ENCODE data around the gene MED13L.
"Not testable (repeated sequence)": the region's sequence is repeated elsewhere in the genome, so short reads cannot be mapped to it uniquely, and the experiment has no call there.

The MED13L gene

GRCh38 chr12:116150452-116150851 is 127.0 kb downstream of the MED13L start:
- DNase-seq = no peak

GRCh38 chr12:116150001-116150400 is 127.5 kb downstream of the MED13L start:
- no peak for DNase-seq

DNA sequence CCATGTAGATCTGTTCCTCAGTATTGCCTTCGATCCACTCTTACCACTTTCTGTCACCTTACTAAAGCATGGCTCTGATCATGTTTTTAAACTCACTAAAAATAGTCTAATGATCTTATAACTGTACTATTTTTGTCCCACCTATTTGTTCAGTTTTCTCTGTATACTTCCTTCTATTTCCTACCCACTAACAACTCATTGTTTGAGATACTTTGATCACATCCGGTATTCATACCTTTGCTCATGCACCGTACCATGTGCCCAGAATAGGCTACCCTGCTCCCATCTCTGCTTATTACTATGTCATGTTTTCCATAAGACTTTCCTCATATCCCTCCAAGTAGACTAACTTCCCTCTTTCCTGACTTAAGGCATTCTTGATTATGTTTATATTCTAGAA is 128.6 kb downstream of the MED13L start:
- DNase-seq = no peak

- DNase-seq = no peak
These were observed 131.1 kb downstream of the MED13L start for GRCh38 chr12:116146386-116146785.

GRCh38 chr12:116145451-116145850 is 132.0 kb downstream of the MED13L start:
- no peak for DNase-seq

DNA sequence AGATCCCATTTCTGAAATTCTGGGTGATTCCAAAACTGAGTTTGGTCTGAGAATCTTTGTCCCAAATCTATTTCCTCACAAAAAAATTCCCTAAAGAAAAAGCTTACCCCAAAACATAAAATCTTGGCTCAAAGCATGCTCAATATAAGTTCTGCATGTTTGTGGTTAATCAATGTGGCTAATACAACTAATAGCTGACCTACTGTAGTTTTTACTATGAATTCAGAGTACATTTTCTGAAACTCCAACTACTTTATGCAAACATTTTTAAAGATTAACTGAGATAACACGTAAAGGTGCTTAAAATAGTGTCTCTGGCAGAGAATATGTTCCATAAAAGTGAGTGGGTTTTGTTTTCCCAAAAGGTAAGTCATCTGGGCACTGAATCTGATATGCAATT is 133.1 kb downstream of the MED13L start:
- no peak for DNase-seq

GRCh38 chr12:116143909-116144308 is 133.6 kb downstream of the MED13L start:
- DNase-seq = peak; percentile 77

GRCh38 chr12:116142936-116143898 is 134.3 kb downstream of the MED13L start:
- peak; percentile 76 for DNase-seq

DNA sequence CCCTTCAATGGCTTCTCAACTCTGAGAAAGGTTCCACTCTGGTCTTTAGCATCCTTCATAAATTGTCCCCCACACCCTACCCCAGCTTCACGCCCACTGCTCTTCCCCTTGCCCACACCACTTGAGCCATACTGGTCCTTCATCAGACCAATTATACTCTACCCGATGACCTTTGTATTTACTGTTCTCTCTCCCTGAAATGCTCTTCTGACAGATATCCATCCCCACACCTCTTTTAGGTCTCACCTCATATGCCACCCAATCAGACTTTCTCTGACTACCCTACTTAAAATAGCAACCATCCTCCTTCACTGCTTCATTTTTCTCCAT is 135.7 kb downstream of the MED13L start:
- DNase-seq = no peak

- no peak for DNase-seq
These were observed 136.2 kb downstream of the MED13L start for GRCh38 chr12:116141110-116141832.

DNA sequence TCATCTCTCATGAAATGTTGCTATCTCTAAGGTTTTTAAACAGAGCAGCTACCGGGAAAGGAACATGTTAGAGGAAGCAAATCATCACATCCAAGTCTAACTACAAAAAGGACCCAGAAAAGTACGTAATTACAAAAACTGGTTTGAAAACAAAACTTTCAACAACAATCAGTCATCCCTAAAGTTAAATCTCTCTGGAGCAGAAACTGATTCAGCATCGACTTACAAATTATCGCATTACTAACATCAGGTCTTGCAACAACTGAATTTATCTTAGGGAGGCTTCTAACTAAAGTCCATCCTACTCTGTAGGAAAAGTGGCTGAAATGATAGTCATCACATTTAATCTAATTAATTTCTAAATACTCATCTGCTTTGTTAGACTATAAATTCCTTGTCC is 137.0 kb downstream of the MED13L start:
- DNase-seq = no peak

- no peak for DNase-seq
These were observed 138.7 kb downstream of the MED13L start for GRCh38 chr12:116138781-116139180.

DNA sequence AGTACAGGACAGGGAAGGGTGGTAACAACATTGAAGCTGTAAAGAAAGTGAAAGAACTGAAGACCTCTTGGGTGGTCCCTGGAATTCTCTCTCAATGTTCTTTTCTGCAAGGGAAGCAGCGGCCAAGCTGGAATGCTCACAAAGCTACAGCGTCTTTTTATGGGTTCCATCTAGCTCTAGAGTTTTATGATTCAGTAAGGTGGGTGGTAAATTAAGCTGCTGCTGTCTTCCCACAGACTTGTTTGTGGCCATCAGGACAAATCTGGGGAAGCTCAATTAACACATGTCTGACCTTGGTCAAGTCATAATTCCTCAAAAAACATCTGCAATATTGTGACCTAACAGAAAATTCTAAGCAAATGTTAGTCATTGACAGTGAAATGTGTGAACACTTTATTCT is 139.1 kb downstream of the MED13L start:
- DNase-seq = peak; percentile 68

GRCh38 chr12:116137318-116137717 is 140.2 kb downstream of the MED13L start:
- DNase-seq = no peak

- DNase-seq = peak; percentile 60
These were observed 141.2 kb downstream of the MED13L start for GRCh38 chr12:116136340-116136739.

GRCh38 chr12:116135209-116135930 is 142.1 kb downstream of the MED13L start:
- DNase-seq = peak; percentile 74

DNA sequence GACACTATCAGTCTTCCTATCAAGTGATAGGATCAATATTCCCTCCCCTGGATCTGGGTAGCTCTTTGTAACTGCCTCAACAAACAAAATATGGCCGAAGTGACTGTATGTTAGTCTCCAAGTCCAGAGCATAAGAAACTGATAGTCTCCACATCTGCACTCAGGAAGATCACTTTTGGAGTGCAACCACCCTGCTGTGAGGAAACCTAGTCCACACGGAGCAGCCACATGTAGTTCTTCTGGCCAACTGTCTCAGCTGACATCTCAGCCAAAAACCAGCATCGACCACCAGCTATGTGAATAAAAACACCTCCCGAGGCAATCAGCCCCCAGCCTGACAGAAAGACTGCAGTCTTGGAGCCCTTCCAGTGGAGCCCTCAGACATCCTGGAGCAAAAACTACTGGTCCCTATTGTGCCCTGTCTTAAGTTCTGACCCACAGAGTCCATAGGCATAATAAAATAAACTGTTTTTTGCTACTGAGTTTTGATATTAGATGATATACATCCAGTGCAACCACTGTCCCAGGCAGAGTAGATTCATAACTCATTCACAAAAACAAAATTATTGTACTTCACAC is 143.8 kb downstream of the MED13L start:
- DNase-seq = peak; percentile 54

DNA sequence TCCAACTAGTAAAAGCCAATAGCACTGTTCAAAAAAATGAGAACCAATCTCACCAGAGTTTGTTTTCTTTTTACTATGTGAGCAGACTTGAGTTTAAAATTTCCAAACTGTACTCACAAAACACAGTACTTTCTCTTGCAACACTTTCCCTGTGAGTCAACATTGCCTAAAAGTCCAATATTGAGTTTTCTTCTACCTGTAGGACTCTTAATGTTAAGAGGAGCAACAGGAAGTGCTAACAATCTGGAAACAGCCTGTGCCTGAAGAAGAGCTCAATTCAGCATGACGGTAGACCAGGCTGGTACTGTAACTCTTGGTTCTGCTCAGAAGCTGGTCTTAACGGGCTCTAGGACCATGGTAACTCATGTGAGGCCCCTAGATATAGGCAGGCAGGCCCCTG is 144.3 kb downstream of the MED13L start:
- no peak for DNase-seq

- DNase-seq = not testable (repeated sequence)
These were observed 145.5 kb downstream of the MED13L start for GRCh38 chr12:116131987-116132386.

GRCh38 chr12:116131176-116131575 is 146.3 kb downstream of the MED13L start:
- DNase-seq = no peak

GRCh38 chr12:116130431-116130830 is 147.1 kb downstream of the MED13L start:
- DNase-seq = peak; percentile 78

DNA sequence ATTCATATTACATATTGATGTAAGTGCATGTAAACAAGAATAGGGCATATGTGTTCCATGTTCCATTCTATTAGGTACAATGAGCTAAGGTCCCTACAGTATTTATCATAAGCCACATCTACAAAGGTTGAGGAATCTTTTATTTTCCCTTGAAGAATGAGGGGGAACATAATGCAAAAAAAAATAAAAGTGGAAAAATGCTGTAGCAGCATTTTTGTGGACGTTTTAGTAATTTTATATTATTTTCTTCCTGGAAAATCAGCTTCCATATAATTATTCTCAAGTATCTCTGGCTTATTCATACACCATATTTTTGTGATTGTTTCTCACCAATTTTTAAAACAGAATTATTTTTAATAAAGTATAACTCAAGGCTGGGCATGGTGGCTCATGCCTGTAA is 148.7 kb downstream of the MED13L start:
- no peak for DNase-seq

DNA sequence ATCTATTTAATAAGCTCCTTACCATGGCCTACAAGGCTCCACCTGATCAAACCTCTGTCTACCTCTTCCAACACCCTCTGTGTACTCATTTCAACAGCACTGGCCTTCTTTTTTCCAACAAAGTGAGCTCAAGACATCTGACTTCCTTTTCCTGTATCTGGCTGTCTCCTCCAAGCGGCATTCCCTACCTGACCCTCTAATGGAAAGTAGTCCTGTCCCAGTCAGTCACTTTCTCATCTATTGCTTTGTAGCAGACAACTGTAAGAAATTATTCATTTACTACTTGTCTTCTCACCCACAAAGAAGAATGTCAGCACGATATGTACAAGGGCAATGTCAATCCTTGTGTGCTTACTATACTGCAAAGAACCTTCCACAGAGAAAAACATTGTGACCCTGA is 149.6 kb downstream of the MED13L start:
- DNase-seq = no peak
